Endothelial cell of hepatic sinusoid (primary cell): Measurements from ENCODE around the gene CPD.
"Not testable (repeated sequence)": the region's sequence is repeated elsewhere in the genome, so short reads cannot be mapped to it uniquely, and the experiment has no call there.

Experiments used
- in situ Hi-C: cut with HindIII; loops from 2 replicates; pipeline ENCODE4 v1.10.0; 2017; ENCODE audit warnings: low sequenced_read_pairs

Gene CPD

GRCh38 chr17:30378825-30379302 lies at the start of gene CPD:
TSS of gene CPD (plus strand) at chr17:30378927. CDS start at chr17:30378981, 54 bp downstream.
- in situ Hi-C loops, result no loop called here

- in situ Hi-C loops, result no loop called here
These were observed 46.6 kb upstream of the CPD start for GRCh38 chr17:30332057-30332542.

GRCh38 chr17:30333503-30334360 lies 45.0 kb upstream of the CPD start, which contains the start of gene TMIGD1:
TSS of gene TMIGD1 (minus strand) at chr17:30334057. CDS start at chr17:30332133, 1,924 bp downstream.
- in situ Hi-C loops, result no loop called here

GRCh38 chr17:30334421-30334820 lies 44.3 kb upstream of the CPD start:
- in situ Hi-C loops, result no loop called here

GRCh38 chr17:30336369-30337171 lies 42.2 kb upstream of the CPD start:
- in situ Hi-C loops, result no loop called here

- in situ Hi-C loops, result no loop called here
These were observed 41.2 kb upstream of the CPD start for GRCh38 chr17:30337393-30337999.

- in situ Hi-C loops, result no loop called here
These were observed 39.6 kb upstream of the CPD start for GRCh38 chr17:30339086-30339485.

- in situ Hi-C loops, result loop anchor here (5.0 kb wide), 1 partner anchor 69 kb away; no protein-coding TSS in a partner anchor
These were observed 37.8 kb upstream of the CPD start for GRCh38 chr17:30340801-30341356.

- in situ Hi-C loops, result loop anchor here (5.0 kb wide), 1 partner anchor 69 kb away; no protein-coding TSS in a partner anchor
These were observed 37.0 kb upstream of the CPD start for GRCh38 chr17:30341703-30342249.

- in situ Hi-C loops, result loop anchor here (5.0 kb wide), 1 partner anchor 71 kb away; no protein-coding TSS in a partner anchor
These were observed 35.5 kb upstream of the CPD start for GRCh38 chr17:30343244-30343643.

GRCh38 chr17:30343796-30344195 lies 34.9 kb upstream of the CPD start:
- in situ Hi-C loops, result loop anchor here (5.0 kb wide), 1 partner anchor 71 kb away; no protein-coding TSS in a partner anchor

GRCh38 chr17:30344283-30345088 lies 34.2 kb upstream of the CPD start:
- in situ Hi-C loops, result loop anchor here (5.0 kb wide), 2 partner anchors 48 to 72 kb away; no protein-coding TSS in a partner anchor

- in situ Hi-C loops, result loop anchor here (5.0 kb wide), 1 partner anchor 47 kb away; no protein-coding TSS in a partner anchor
These were observed 33.7 kb upstream of the CPD start for GRCh38 chr17:30345089-30345433.

- in situ Hi-C loops, result loop anchor here (5.0 kb wide), 1 partner anchor 47 kb away; no protein-coding TSS in a partner anchor
These were observed 33.1 kb upstream of the CPD start for GRCh38 chr17:30345527-30346075.

- in situ Hi-C loops, result loop anchor here (5.0 kb wide), 1 partner anchor 46 kb away; no protein-coding TSS in a partner anchor
These were observed 32.4 kb upstream of the CPD start for GRCh38 chr17:30346221-30346795.

- in situ Hi-C loops, result loop anchor here (5.0 kb wide), 1 partner anchor 45 kb away; no protein-coding TSS in a partner anchor
These were observed 31.2 kb upstream of the CPD start for GRCh38 chr17:30347488-30347887.

- in situ Hi-C loops, result loop anchor here (5.0 kb wide), 1 partner anchor 43 kb away; no protein-coding TSS in a partner anchor
These were observed 29.5 kb upstream of the CPD start for GRCh38 chr17:30349252-30349651.

GRCh38 chr17:30351263-30351662 lies 27.5 kb upstream of the CPD start:
- in situ Hi-C loops, result not testable (repeated sequence)
